Fibroblast of skin of abdomen (primary cell): Measurements from ENCODE around the gene HSPB2.

Source experiments
- DNase-seq: peaks from one replicate; pipeline ENCODE4 v3.0.0-alpha.2; 2013

The HSPB2 gene

GRCh38 chr11:111939836-111940604 is 27.5 kb downstream of the HSPB2 start:
- peak; percentile 93 for DNase-seq

GRCh38 chr11:111941963-111942362 is 29.4 kb downstream of the HSPB2 start:
- DNase-seq, result no peak

GRCh38 chr11:111942829-111943228 is 30.3 kb downstream of the HSPB2 start:
- DNase-seq, result no peak

- DNase-seq, result peak; percentile 76
Observed at GRCh38 chr11:111944139-111944538, 31.6 kb downstream of the HSPB2 start.

GRCh38 chr11:111944651-111945051 is 32.1 kb downstream of the HSPB2 start:
- DNase-seq, result peak; percentile 88

GRCh38 chr11:111945198-111945597 is 32.7 kb downstream of the HSPB2 start:
- DNase-seq, result no peak

GRCh38 chr11:111946499-111946898 is 34.0 kb downstream of the HSPB2 start:
- DNase-seq, result no peak

GRCh38 chr11:111947143-111947542 is 34.6 kb downstream of the HSPB2 start:
- DNase-seq, result no peak

GRCh38 chr11:111949519-111950426 is 37.2 kb downstream of the HSPB2 start:
- no peak for DNase-seq

GRCh38 chr11:111951565-111951964 is 39.0 kb downstream of the HSPB2 start:
- DNase-seq, result no peak

GRCh38 chr11:111954154-111954553 is 41.6 kb downstream of the HSPB2 start:
- no peak for DNase-seq

- DNase-seq, result no peak
Observed at GRCh38 chr11:111957663-111958444, 45.3 kb downstream of the HSPB2 start.

- DNase-seq, result no peak
Observed at GRCh38 chr11:111960916-111961315, 48.4 kb downstream of the HSPB2 start.

GRCh38 chr11:111961389-111962300 is 49.1 kb downstream of the HSPB2 start:
- no peak for DNase-seq
